C4-2B (cell line): ENCODE data around the gene AP1M1.

Experiments used
- ZFX ChIP-seq: fragments of 450-650 bp; IDR thresholded peaks from 2 replicates; pipeline ENCODE4 v1.6.1; 2017
- TF ChIP-seq, protein P1 (sequence below): fragments of 450-650 bp; conservative IDR thresholded peaks from 2 replicates; pipeline ENCODE4 v1.5.1; 2017; ENCODE audit warnings: mild to moderate bottlenecking

GRCh38 chr19:16265205-16265604 is 67.5 kb downstream of the AP1M1 start:
- TF ChIP-seq, protein P1, sequence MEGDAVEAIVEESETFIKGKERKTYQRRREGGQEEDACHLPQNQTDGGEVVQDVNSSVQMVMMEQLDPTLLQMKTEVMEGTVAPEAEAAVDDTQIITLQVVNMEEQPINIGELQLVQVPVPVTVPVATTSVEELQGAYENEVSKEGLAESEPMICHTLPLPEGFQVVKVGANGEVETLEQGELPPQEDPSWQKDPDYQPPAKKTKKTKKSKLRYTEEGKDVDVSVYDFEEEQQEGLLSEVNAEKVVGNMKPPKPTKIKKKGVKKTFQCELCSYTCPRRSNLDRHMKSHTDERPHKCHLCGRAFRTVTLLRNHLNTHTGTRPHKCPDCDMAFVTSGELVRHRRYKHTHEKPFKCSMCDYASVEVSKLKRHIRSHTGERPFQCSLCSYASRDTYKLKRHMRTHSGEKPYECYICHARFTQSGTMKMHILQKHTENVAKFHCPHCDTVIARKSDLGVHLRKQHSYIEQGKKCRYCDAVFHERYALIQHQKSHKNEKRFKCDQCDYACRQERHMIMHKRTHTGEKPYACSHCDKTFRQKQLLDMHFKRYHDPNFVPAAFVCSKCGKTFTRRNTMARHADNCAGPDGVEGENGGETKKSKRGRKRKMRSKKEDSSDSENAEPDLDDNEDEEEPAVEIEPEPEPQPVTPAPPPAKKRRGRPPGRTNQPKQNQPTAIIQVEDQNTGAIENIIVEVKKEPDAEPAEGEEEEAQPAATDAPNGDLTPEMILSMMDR = no peak
- no peak for TF ChIP-seq ZFX
